GM18907 (cell line): ENCODE data around the gene POU5F1.
"Not testable (repeated sequence)": the region's sequence is repeated elsewhere in the genome, so short reads cannot be mapped to it uniquely, and the experiment has no call there.

Experiments used
- ATAC-seq: cut with Tn5 transposase; IDR thresholded peaks from one replicate; pipeline ENCODE4 v1.9.1; 2021; ENCODE audit warnings: mild to moderate bottlenecking, moderate library complexity; ENCODE audit not compliant: unreplicated experiment

POU5F1 gene

GRCh38 chr6:31169123-31169857, 1.2 kb downstream of the POU5F1 start:
- no peak for ATAC-seq

- no peak for ATAC-seq
Observed at GRCh38 chr6:31168606-31169005, 1.9 kb downstream of the POU5F1 start.

- no peak for ATAC-seq
Observed at GRCh38 chr6:31165986-31166385, 4.5 kb downstream of the POU5F1 start.

- ATAC-seq: peak; percentile 67
Observed at GRCh38 chr6:31165064-31165832, 5.2 kb downstream of the POU5F1 start.

GRCh38 chr6:31164475-31165063, 5.9 kb downstream of the POU5F1 start:
- not testable (repeated sequence) for ATAC-seq

GRCh38 chr6:31163922-31164321, 6.6 kb downstream of the POU5F1 start:
- ATAC-seq: no peak

- no peak for ATAC-seq
Observed at GRCh38 chr6:31162463-31163165, 7.9 kb downstream of the POU5F1 start.

- no peak for ATAC-seq
Observed at GRCh38 chr6:31161216-31162126, 9.0 kb downstream of the POU5F1 start.

- ATAC-seq: peak; percentile 6
Observed at GRCh38 chr6:31158863-31159855, 11.3 kb downstream of the POU5F1 start.

GRCh38 chr6:31158140-31158862, 12.2 kb downstream of the POU5F1 start, which contains the start of gene TCF19:
Gene TCF19 (plus strand): TSS chr6:31158589. CDS start chr6:31159470, 881 bp downstream.
- ATAC-seq: peak; percentile 75

GRCh38 chr6:31157513-31158139, 12.9 kb downstream of the POU5F1 start, which contains the start of gene CCHCR1:
Gene CCHCR1 (minus strand): TSS chr6:31157802. CDS start chr6:31157600, 202 bp downstream.
- peak; percentile 0 for ATAC-seq

GRCh38 chr6:31156641-31157040, 13.8 kb downstream of the POU5F1 start:
- ATAC-seq: no peak

GRCh38 chr6:31154436-31154835, 16.0 kb downstream of the POU5F1 start:
- no peak for ATAC-seq

- no peak for ATAC-seq
Observed at GRCh38 chr6:31152781-31153180, 17.7 kb downstream of the POU5F1 start.

GRCh38 chr6:31149827-31150447, 20.5 kb downstream of the POU5F1 start:
- ATAC-seq: no peak

- ATAC-seq: no peak
Observed at GRCh38 chr6:31145386-31145785, 25.1 kb downstream of the POU5F1 start.

- no peak for ATAC-seq
Observed at GRCh38 chr6:31144970-31145340, 25.5 kb downstream of the POU5F1 start.
